ENCODE data around the gene RXRB. TPM values are rescaled to one million over a fixed set of nuclear protein-coding genes. Genes with fewer than 3 reads are reported as not detected.

RXRB gene
- total RNA-seq, 1 donor from 2014 or later: 58.3 TPM

- peaks cover 14% of the 10 kb centered on the region for H3K36me3 Mint-ChIP-seq (ENCODE audit: unreplicated experiment)
- DNase-seq (ENCODE audit: extremely low spot score, unreplicated experiment): peak; percentile 94
- peak overlapping the region; percentile 85 for H3K4me3 Mint-ChIP-seq (ENCODE audit: unreplicated experiment)
- H3K4me1 Mint-ChIP-seq (ENCODE audit: unreplicated experiment): peaks cover 34% of the 10 kb centered on the region
- H3K27ac Mint-ChIP-seq (ENCODE audit: unreplicated experiment): peak overlapping the region; percentile 99
- peaks cover 7% of the 10 kb centered on the region for H3K27me3 Mint-ChIP-seq (ENCODE audit: unreplicated experiment)
- TF ChIP-seq CTCF (IDR thresholded peaks at IDR 0.05): peak; percentile 97
- H3K9me3 Mint-ChIP-seq (ENCODE audit: unreplicated experiment): no peaks in the 10 kb centered on the region
Observed at GRCh38 chr6:33247977-33248642, 47.6 kb upstream of the RXRB start.

- Mint-ChIP-seq H3K27me3 (ENCODE audit: unreplicated experiment) (peaks cover 33% of the 10 kb centered on the region), H3K9me3 (ENCODE audit: unreplicated experiment) (no peaks in the 10 kb centered on the region), H3K36me3 (ENCODE audit: unreplicated experiment) (no peaks in the 10 kb centered on the region), H3K4me1 (ENCODE audit: unreplicated experiment) (peaks cover 6% of the 10 kb centered on the region), H3K27ac (ENCODE audit: unreplicated experiment) (no peak overlapping the region), H3K4me3 (ENCODE audit: unreplicated experiment) (no peak overlapping the region)
- no peak for TF ChIP-seq CTCF (IDR thresholded peaks at IDR 0.05)
- no peak for DNase-seq (ENCODE audit: extremely low spot score, unreplicated experiment)
Observed at GRCh38 chr6:33243476-33243875, 43.0 kb upstream of the RXRB start.

GRCh38 chr6:33241968-33242367 is 41.5 kb upstream of the RXRB start:
- no peak for TF ChIP-seq CTCF (IDR thresholded peaks at IDR 0.05)
- no peak for DNase-seq (ENCODE audit: extremely low spot score, unreplicated experiment)
- no peaks in the 10 kb centered on the region for H3K9me3 Mint-ChIP-seq (ENCODE audit: unreplicated experiment)
- no peak overlapping the region for H3K4me3 Mint-ChIP-seq (ENCODE audit: unreplicated experiment)
- no peaks in the 10 kb centered on the region for H3K36me3 Mint-ChIP-seq (ENCODE audit: unreplicated experiment)
- H3K27ac Mint-ChIP-seq (ENCODE audit: unreplicated experiment): no peak overlapping the region
- peaks cover 43% of the 10 kb centered on the region for H3K27me3 Mint-ChIP-seq (ENCODE audit: unreplicated experiment)
- no peaks in the 10 kb centered on the region for H3K4me1 Mint-ChIP-seq (ENCODE audit: unreplicated experiment)

GRCh38 chr6:33237741-33238140 is 37.3 kb upstream of the RXRB start:
- no peak overlapping the region for H3K27ac Mint-ChIP-seq (ENCODE audit: unreplicated experiment)
- no peak overlapping the region for H3K4me3 Mint-ChIP-seq (ENCODE audit: unreplicated experiment)
- no peak for DNase-seq (ENCODE audit: extremely low spot score, unreplicated experiment)
- no peaks in the 10 kb centered on the region for H3K9me3 Mint-ChIP-seq (ENCODE audit: unreplicated experiment)
- TF ChIP-seq CTCF (IDR thresholded peaks at IDR 0.05): no peak
- peaks cover 9% of the 10 kb centered on the region for H3K4me1 Mint-ChIP-seq (ENCODE audit: unreplicated experiment)
- H3K36me3 Mint-ChIP-seq (ENCODE audit: unreplicated experiment): no peaks in the 10 kb centered on the region
- peaks cover 59% of the 10 kb centered on the region for H3K27me3 Mint-ChIP-seq (ENCODE audit: unreplicated experiment)

- no peak for TF ChIP-seq CTCF (IDR thresholded peaks at IDR 0.05)
- Mint-ChIP-seq H3K9me3 (ENCODE audit: unreplicated experiment) (no peaks in the 10 kb centered on the region), H3K27me3 (ENCODE audit: unreplicated experiment) (peaks cover 58% of the 10 kb centered on the region), H3K4me1 (ENCODE audit: unreplicated experiment) (peaks cover 9% of the 10 kb centered on the region), H3K4me3 (ENCODE audit: unreplicated experiment) (no peak overlapping the region), H3K27ac (ENCODE audit: unreplicated experiment) (no peak overlapping the region), H3K36me3 (ENCODE audit: unreplicated experiment) (no peaks in the 10 kb centered on the region)
- no peak for DNase-seq (ENCODE audit: extremely low spot score, unreplicated experiment)
Observed at GRCh38 chr6:33236852-33237251, 36.4 kb upstream of the RXRB start.

Data from osteocyte (in vitro differentiated cells).